Measurements from ENCODE around the gene TUG1.

Gene TUG1

GRCh38 chr22:30998329-30998728, 29.3 kb downstream of the TUG1 start:
- no peak for TF ChIP-seq RAD21 (IDR thresholded peaks at IDR 0.05; ENCODE audit: low read depth)
- no peak for TF ChIP-seq ZBTB7A (IDR thresholded peaks at IDR 0.05; ENCODE audit: low read depth)
- no peak for TF ChIP-seq TAF1 (IDR thresholded peaks at IDR 0.05; ENCODE audit: low read depth)
- no peak for TF ChIP-seq CREB1 (IDR thresholded peaks at IDR 0.05; ENCODE audit: low read depth)
- TF ChIP-seq TCF12 (IDR thresholded peaks at IDR 0.05; ENCODE audit: low read depth): no peak
- no peak for TF ChIP-seq NFIC (IDR thresholded peaks at IDR 0.05)
- no peak for TF ChIP-seq FOXM1 (IDR thresholded peaks at IDR 0.05; ENCODE audit: borderline replicate concordance, low read depth)
- TF ChIP-seq EP300 (IDR thresholded peaks at IDR 0.05; ENCODE audit: borderline replicate concordance): no peak
- TF ChIP-seq MAX (IDR thresholded peaks at IDR 0.05): no peak
- no peak for TF ChIP-seq EGR1 (IDR thresholded peaks at IDR 0.05)
- no peak for TF ChIP-seq TEAD4 (IDR thresholded peaks at IDR 0.05)
- no peak for TF ChIP-seq USF1 (IDR thresholded peaks at IDR 0.05)
- no peak for TF ChIP-seq YY1 (IDR thresholded peaks at IDR 0.05; ENCODE audit: low read depth)
- TF ChIP-seq REST (IDR thresholded peaks at IDR 0.05; ENCODE audit: low read depth): no peak
- no peak for TF ChIP-seq CEBPB (IDR thresholded peaks at IDR 0.05)

GRCh38 chr22:31001124-31001770, 32.2 kb downstream of the TUG1 start:
- TF ChIP-seq TEAD4 (IDR thresholded peaks at IDR 0.05) (no peak), YY1 (IDR thresholded peaks at IDR 0.05; ENCODE audit: low read depth) (no peak), FOXM1 (IDR thresholded peaks at IDR 0.05; ENCODE audit: borderline replicate concordance, low read depth) (no peak), CREB1 (IDR thresholded peaks at IDR 0.05; ENCODE audit: low read depth) (no peak), USF1 (IDR thresholded peaks at IDR 0.05) (no peak), TAF1 (IDR thresholded peaks at IDR 0.05; ENCODE audit: low read depth) (no peak), MAX (IDR thresholded peaks at IDR 0.05) (no peak)

GRCh38 chr22:31005535-31005934, 36.5 kb downstream of the TUG1 start:
- no peak for TF ChIP-seq EP300 (IDR thresholded peaks at IDR 0.05; ENCODE audit: borderline replicate concordance)
- TF ChIP-seq ZBTB7A (IDR thresholded peaks at IDR 0.05; ENCODE audit: low read depth): no peak
- TF ChIP-seq FOXM1 (IDR thresholded peaks at IDR 0.05; ENCODE audit: borderline replicate concordance, low read depth): no peak
- no peak for TF ChIP-seq YY1 (IDR thresholded peaks at IDR 0.05; ENCODE audit: low read depth)
- no peak for TF ChIP-seq NFIC (IDR thresholded peaks at IDR 0.05)
- no peak for TF ChIP-seq TAF1 (IDR thresholded peaks at IDR 0.05; ENCODE audit: low read depth)
- no peak for TF ChIP-seq CEBPB (IDR thresholded peaks at IDR 0.05)

GRCh38 chr22:31019191-31019930, 50.3 kb downstream of the TUG1 start:
- no peak for TF ChIP-seq EP300 (IDR thresholded peaks at IDR 0.05; ENCODE audit: borderline replicate concordance)
- TF ChIP-seq CREB1 (IDR thresholded peaks at IDR 0.05; ENCODE audit: low read depth): no peak
- TF ChIP-seq NFIC (IDR thresholded peaks at IDR 0.05): no peak
- no peak for TF ChIP-seq MAX (IDR thresholded peaks at IDR 0.05)
- TF ChIP-seq TEAD4 (IDR thresholded peaks at IDR 0.05): no peak
- no peak for TF ChIP-seq USF1 (IDR thresholded peaks at IDR 0.05)
- TF ChIP-seq CEBPB (IDR thresholded peaks at IDR 0.05): no peak
- no peak for TF ChIP-seq TAF1 (IDR thresholded peaks at IDR 0.05; ENCODE audit: low read depth)
- TF ChIP-seq TCF12 (IDR thresholded peaks at IDR 0.05; ENCODE audit: low read depth): no peak
- no peak for TF ChIP-seq EGR1 (IDR thresholded peaks at IDR 0.05)
- no peak for TF ChIP-seq FOXM1 (IDR thresholded peaks at IDR 0.05; ENCODE audit: borderline replicate concordance, low read depth)
- TF ChIP-seq YY1 (IDR thresholded peaks at IDR 0.05; ENCODE audit: low read depth): no peak
- no peak for TF ChIP-seq ZBTB7A (IDR thresholded peaks at IDR 0.05; ENCODE audit: low read depth)
- no peak for TF ChIP-seq REST (IDR thresholded peaks at IDR 0.05; ENCODE audit: low read depth)
- no peak for TF ChIP-seq RAD21 (IDR thresholded peaks at IDR 0.05; ENCODE audit: low read depth)

GRCh38 chr22:31020334-31020733, 51.3 kb downstream of the TUG1 start:
- TF ChIP-seq TEAD4 (IDR thresholded peaks at IDR 0.05): no peak
- TF ChIP-seq CREB1 (IDR thresholded peaks at IDR 0.05; ENCODE audit: low read depth): no peak
- TF ChIP-seq FOXM1 (IDR thresholded peaks at IDR 0.05; ENCODE audit: borderline replicate concordance, low read depth): no peak
- no peak for TF ChIP-seq USF1 (IDR thresholded peaks at IDR 0.05)
- TF ChIP-seq RAD21 (IDR thresholded peaks at IDR 0.05; ENCODE audit: low read depth): no peak
- TF ChIP-seq REST (IDR thresholded peaks at IDR 0.05; ENCODE audit: low read depth): no peak
- TF ChIP-seq YY1 (IDR thresholded peaks at IDR 0.05; ENCODE audit: low read depth): no peak
- TF ChIP-seq CEBPB (IDR thresholded peaks at IDR 0.05): no peak
- TF ChIP-seq EP300 (IDR thresholded peaks at IDR 0.05; ENCODE audit: borderline replicate concordance): no peak
- TF ChIP-seq EGR1 (IDR thresholded peaks at IDR 0.05): no peak
- no peak for TF ChIP-seq MAX (IDR thresholded peaks at IDR 0.05)
- TF ChIP-seq TAF1 (IDR thresholded peaks at IDR 0.05; ENCODE audit: low read depth): no peak
- TF ChIP-seq ZBTB7A (IDR thresholded peaks at IDR 0.05; ENCODE audit: low read depth): no peak
- TF ChIP-seq TCF12 (IDR thresholded peaks at IDR 0.05; ENCODE audit: low read depth): no peak

Measured in Ishikawa (cell line).